SK-N-SH (cell line): Measurements from ENCODE around the gene GNPTAB. TPM values are rescaled to one million over a fixed set of nuclear protein-coding genes. Genes with fewer than 3 reads are reported as not detected.

Experiments used
- CTCF ChIA-PET: fragments of 300-600, 350-600 bp; formaldehyde crosslinking; extraction: SDS; loops from one replicate; lab custom pipeline; 2021; lab: Yijun Ruan, JAX
- POLR2A ChIA-PET: fragments of 350-600 bp; sonication (Branson Sonifier 250); formaldehyde crosslinking; extraction: SDS; loops from one replicate; lab custom pipeline; 2020; ENCODE audit warnings: antibody characterized with exemption, inconsistent platforms; lab: Yijun Ruan, JAX
- DNase-seq: peaks from one replicate; pipeline ENCODE4 v3.0.0; 2012
- H2AFZ ChIP-seq: fragments of 200-600 bp; sonication (generic); 2 replicates; pipeline ENCODE4 v1.8.1; 2016; ENCODE audit warnings: antibody characterized with exemption, mild to moderate bottlenecking, low read depth
- H3F3A ChIP-seq: fragments of 200-600 bp; sonication (generic); replicated peaks from 2 replicates; pipeline ENCODE3; 2016; ENCODE audit warnings: antibody characterized with exemption, mild to moderate bottlenecking; ENCODE audit not compliant: insufficient read depth
- H3K27ac ChIP-seq, 2 experiments: fragments of 200-500 bp in 1 of 2; fragments of 200-600 bp in 1 of 2; sonication (Bioruptor generic) in 1 of 2; sonication (generic), shearing (Covaris generic) in 1 of 2; 2 replicates each; pipeline versions ENCODE4 v1.5.1 to v1.6.1; 2014 to 2016; ENCODE audit warnings: low read depth in 2 of 2, inconsistent platforms in 1 of 2, low read length in 1 of 2, mild to moderate bottlenecking in 1 of 2, mixed read lengths in 1 of 2
- H3K27me3 ChIP-seq: fragments of 200-600 bp; sonication (generic), shearing (Covaris generic); 2 replicates; pipeline ENCODE4 v1.6.1; 2016; ENCODE audit warnings: mixed run types; ENCODE audit not compliant: insufficient read depth
- H3K36me3 ChIP-seq, 2 experiments: fragments of 200-500 bp in 1 of 2; fragments of 200-600 bp in 1 of 2; sonication (Bioruptor generic) in 1 of 2; sonication (generic) in 1 of 2; replicated peaks in 1 of 2; 2 replicates each; pipeline versions ENCODE3 to v1.5.1; 2014 to 2016; ENCODE audit warnings: low read length in 1 of 2, mild to moderate bottlenecking in 1 of 2; ENCODE audit not compliant: insufficient read depth in 2 of 2, control insufficient read depth in 1 of 2
- H3K4me1 ChIP-seq, 2 experiments: fragments of 200-500 bp in 1 of 2; fragments of 200-600 bp in 1 of 2; sonication (Bioruptor generic) in 1 of 2; sonication (generic), shearing (Covaris generic) in 1 of 2; 2 replicates each; pipeline versions ENCODE4 v1.5.1 to v1.6.1; 2014 to 2016; ENCODE audit warnings: low read depth in 1 of 2, low read length in 1 of 2, mixed run types in 1 of 2; ENCODE audit not compliant: insufficient read depth in 2 of 2, control insufficient read depth in 1 of 2
- H3K4me2 ChIP-seq: fragments of 200-600 bp; sonication (generic), shearing (Covaris generic); 2 replicates; pipeline ENCODE4 v1.6.1; 2017; ENCODE audit warnings: mixed run types
- H3K4me3 ChIP-seq, 2 experiments: fragments of 200-500 bp in 1 of 2; fragments of 200-600 bp in 1 of 2; sonication (Bioruptor generic) in 1 of 2; sonication (generic), shearing (Covaris generic) in 1 of 2; 2 replicates each; pipeline versions ENCODE4 v1.5.1 to v1.8.1; 2014 to 2016; ENCODE audit warnings: low read depth in 2 of 2, inconsistent platforms in 1 of 2, low read length in 1 of 2, mild to moderate bottlenecking in 1 of 2, mixed read lengths in 1 of 2, moderate library complexity in 1 of 2
- H3K79me2 ChIP-seq: fragments of 200-600 bp; sonication (generic); 2 replicates; pipeline ENCODE4 v1.8.1; 2017; ENCODE audit warnings: mild to moderate bottlenecking; ENCODE audit not compliant: insufficient read depth
- H3K9ac ChIP-seq: fragments of 200-600 bp; sonication (generic); 2 replicates; pipeline ENCODE4 v1.6.1; 2017; ENCODE audit warnings: mixed run types
- H3K9me2 ChIP-seq: fragments of 200-600 bp; sonication (generic); 2 replicates; pipeline ENCODE4 v1.6.1; 2017; ENCODE audit warnings: mixed run types
- H3K9me3 ChIP-seq: fragments of 200-600 bp; sonication (generic); 2 replicates; pipeline ENCODE4 v1.6.1; 2017; ENCODE audit warnings: mixed run types, mild to moderate bottlenecking, moderate library complexity
- H4K20me1 ChIP-seq: fragments of 200-600 bp; sonication (generic); 2 replicates; pipeline ENCODE4 v1.6.1; 2017; ENCODE audit warnings: mild to moderate bottlenecking, mixed run types; ENCODE audit not compliant: insufficient read depth
- EZH2phosphoT487 ChIP-seq: fragments of 200-600 bp; sonication (generic); IDR thresholded peaks from 2 replicates; pipeline ENCODE4 v1.6.1; 2017; ENCODE audit warnings: low read depth, mixed run types, mild to moderate bottlenecking, antibody characterized with exemption, moderate library complexity, borderline replicate concordance
- FOXJ3 ChIP-seq: sonication (generic); formaldehyde crosslinking; IDR thresholded peaks from 2 replicates; pipeline ENCODE4 v1.5.1; 2020; ENCODE audit warnings: mild to moderate bottlenecking, missing genetic modification reagents
- FOXM1 ChIP-seq: IDR thresholded peaks from 2 replicates; pipeline ENCODE4 v1.4.0; 2012; ENCODE audit warnings: low read depth, mild to moderate bottlenecking
- GATA2 ChIP-seq: sonication (generic); formaldehyde crosslinking; IDR thresholded peaks from 2 replicates; pipeline ENCODE4 v1.5.0; 2020; ENCODE audit warnings: mild to moderate bottlenecking, missing genetic modification reagents
- MEF2A ChIP-seq: IDR thresholded peaks from 2 replicates; pipeline ENCODE4 v1.4.0; 2012; ENCODE audit warnings: low read depth, borderline replicate concordance
- NFIC ChIP-seq: IDR thresholded peaks from 2 replicates; pipeline ENCODE4 v1.4.0; 2012; ENCODE audit warnings: borderline replicate concordance
- NRF1 ChIP-seq: IDR thresholded peaks from 2 replicates; pipeline ENCODE4 v1.6.1; 2012; ENCODE audit warnings: low read depth, mild to moderate bottlenecking, low read length
- PBX3 ChIP-seq: IDR thresholded peaks from 2 replicates; pipeline ENCODE4; 2012
- POLR2AphosphoS5 ChIP-seq: IDR thresholded peaks from 2 replicates; pipeline ENCODE4 v1.6.1; 2012; ENCODE audit warnings: low read depth, low read length
- RCOR1 ChIP-seq: fragments of 150-350 bp; IDR thresholded peaks from 2 replicates; pipeline ENCODE4 v1.6.1; 2017; ENCODE audit warnings: antibody characterized with exemption, low read length
- REST ChIP-seq: IDR thresholded peaks from 2 replicates; pipeline ENCODE4 v1.6.1; 2012; ENCODE audit warnings: mild to moderate bottlenecking, low read depth, low read length, moderate library complexity
- SMC3 ChIP-seq: IDR thresholded peaks from 2 replicates; pipeline ENCODE4 v1.6.1; 2012; ENCODE audit warnings: low read depth, low read length, improper control_type of control experiment
- TAF1 ChIP-seq: IDR thresholded peaks from 2 replicates; pipeline ENCODE4 v1.6.1; 2012; ENCODE audit warnings: low read depth, mild to moderate bottlenecking, low read length, moderate library complexity, borderline replicate concordance
- TEAD4 ChIP-seq: IDR thresholded peaks from 2 replicates; pipeline ENCODE4 v1.4.0; 2012; ENCODE audit warnings: mild to moderate bottlenecking, borderline replicate concordance; ENCODE audit not compliant: insufficient read depth
- ZBTB33 ChIP-seq: IDR thresholded peaks from 2 replicates; pipeline ENCODE4 v1.4.0; 2012; ENCODE audit warnings: low read depth, borderline replicate concordance
- WGBS: methylation state at CpG from one replicate; pipeline ENCODE4 v1.1.6; 2017; ENCODE audit warnings: low lambda C conversion rate; 5-methylcytosine and 5-hydroxymethylcytosine counted together
- polyA plus RNA-seq, 3 experiments: library from polyadenylated mRNA; depleted of rRNA; stranded (reverse); fragments of >200 nt; gene quantifications; 2 replicates each; pipeline ENCODE4 v1.2.3, GENCODE V29; 2012
- TF ChIP-seq, protein P1 (sequence below): IDR thresholded peaks from 2 replicates; pipeline ENCODE4 v1.4.0; 2012; ENCODE audit warnings: low read depth, borderline replicate concordance
- TF ChIP-seq, protein P2 (sequence below): fragments of 150-350 bp; IDR thresholded peaks from 2 replicates; pipeline ENCODE4 v1.6.1; 2016; ENCODE audit warnings: mild to moderate bottlenecking, low read depth, low read length

Gene GNPTAB
- polyA plus RNA-seq, 1 of the 3 experiments (the other 2 are of a cell fraction) = 18.8 TPM

DNA sequence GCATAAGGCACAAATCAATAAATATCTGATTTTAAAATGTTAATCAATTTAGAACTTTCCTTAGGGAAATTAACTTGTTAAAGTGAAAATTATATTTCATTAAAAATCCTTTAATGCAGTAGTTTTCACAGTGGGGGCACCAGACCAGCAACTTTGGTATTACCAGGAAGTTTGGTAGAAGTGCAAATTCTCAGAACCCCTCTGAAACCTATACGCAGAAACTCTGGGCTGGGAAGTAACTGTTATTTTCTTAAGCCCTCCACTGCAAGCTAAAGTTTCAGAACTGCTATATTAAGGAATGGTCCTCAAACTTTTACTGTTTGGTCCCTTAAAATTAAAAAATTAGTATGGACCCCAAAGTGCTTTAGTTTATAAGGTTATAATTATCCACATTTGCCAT is 35.7 kb downstream of the GNPTAB start:
- Histone ChIP-seq H3K4me3 (no peak overlapping the region), H3K27ac (no peak overlapping the region), H2AFZ (no peak overlapping the region), H3K4me1 (no peaks in the 10 kb centered on the region), H3K9me2 (no peaks in the 10 kb centered on the region), H3K4me2 (no peak overlapping the region), H4K20me1 (no peaks in the 10 kb centered on the region), H3K9ac (no peak overlapping the region), H3F3A (peaks cover 12% of the 10 kb centered on the region), H3K79me2 (no peaks in the 10 kb centered on the region), H3K36me3 (no peaks in the 10 kb centered on the region), H3K27me3 (no peaks in the 10 kb centered on the region), H3K9me3 (no peaks in the 10 kb centered on the region)
- ChIA-PET POLR2A (no interaction called here), CTCF (interaction anchor here (0.8 to 4.2 kb wide), 3 partner anchors 21 to 45 kb away, joined by 3 to 23 read pairs (median 5); partner anchors contain the start of gene GNPTAB)
- TF ChIP-seq MEF2A (no peak), REST (no peak), SMC3 (no peak), GATA2 (CRISPR knock-in tag) (no peak), FOXM1 (no peak), NRF1 (no peak), ZBTB33 (no peak), PBX3 (no peak), TEAD4 (no peak), RCOR1 (no peak), NFIC (no peak), POLR2AphosphoS5 (no peak), TAF1 (no peak), FOXJ3 (CRISPR knock-in tag) (no peak), EZH2phosphoT487 (no peak)
- TF ChIP-seq, protein P1, sequence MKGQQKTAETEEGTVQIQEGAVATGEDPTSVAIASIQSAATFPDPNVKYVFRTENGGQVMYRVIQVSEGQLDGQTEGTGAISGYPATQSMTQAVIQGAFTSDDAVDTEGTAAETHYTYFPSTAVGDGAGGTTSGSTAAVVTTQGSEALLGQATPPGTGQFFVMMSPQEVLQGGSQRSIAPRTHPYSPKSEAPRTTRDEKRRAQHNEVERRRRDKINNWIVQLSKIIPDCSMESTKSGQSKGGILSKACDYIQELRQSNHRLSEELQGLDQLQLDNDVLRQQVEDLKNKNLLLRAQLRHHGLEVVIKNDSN = no peak
- TF ChIP-seq, protein P2, sequence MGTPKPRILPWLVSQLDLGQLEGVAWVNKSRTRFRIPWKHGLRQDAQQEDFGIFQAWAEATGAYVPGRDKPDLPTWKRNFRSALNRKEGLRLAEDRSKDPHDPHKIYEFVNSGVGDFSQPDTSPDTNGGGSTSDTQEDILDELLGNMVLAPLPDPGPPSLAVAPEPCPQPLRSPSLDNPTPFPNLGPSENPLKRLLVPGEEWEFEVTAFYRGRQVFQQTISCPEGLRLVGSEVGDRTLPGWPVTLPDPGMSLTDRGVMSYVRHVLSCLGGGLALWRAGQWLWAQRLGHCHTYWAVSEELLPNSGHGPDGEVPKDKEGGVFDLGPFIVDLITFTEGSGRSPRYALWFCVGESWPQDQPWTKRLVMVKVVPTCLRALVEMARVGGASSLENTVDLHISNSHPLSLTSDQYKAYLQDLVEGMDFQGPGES = no peak
- DNase-seq = no peak
- WGBS = 94% methylated on average over 1 of the region's 1 CpG
